Ovary (tissue), 9 donors: Measurements from ENCODE around the gene AVPI1. TPM values are rescaled to one million over a fixed set of nuclear protein-coding genes. Genes with fewer than 3 reads are reported as not detected.

ENCODE experiments used
- DNase-seq, 5 donors: peaks; one replicate each; pipeline ENCODE4 v3.0.0-alpha.2; 2019 to 2020
- H3K27ac ChIP-seq, 2 donors: fragments of 200-600 bp; one replicate each; pipeline versions ENCODE4 v1.5.1 to v1.8.0; 2019 to 2022
- H3K27me3 ChIP-seq: fragments of 200-600 bp; one replicate; pipeline ENCODE4 v1.8.0; 2022
- H3K36me3 ChIP-seq: fragments of 200-600 bp; sonication (generic); one replicate; pipeline ENCODE4 v1.5.1; 2019
- H3K4me1 ChIP-seq: one replicate; pipeline ENCODE4 v1.8.1; 2013; ENCODE audit warnings: mild to moderate bottlenecking, moderate library complexity; ENCODE audit not compliant: insufficient read depth
- H3K4me3 ChIP-seq: fragments of 200-600 bp; sonication (generic); one replicate; pipeline ENCODE4 v1.5.1; 2017
- H3K9me3 ChIP-seq, 2 donors: fragments of 200-600 bp in 1 of 2; sonication (generic) in 1 of 2; one replicate each; pipeline versions ENCODE4 v1.5.1 to v1.8.1; 2013 to 2019; ENCODE audit warnings: mild to moderate bottlenecking in 1 of 2, moderate library complexity in 1 of 2
- CTCF ChIP-seq, 3 donors: fragments of 450-650 bp in 2 of 3; fragments of 200-600 bp in 1 of 3; IDR thresholded peaks; one replicate each; pipeline versions ENCODE4 v1.5.1 to v1.8.0; 2016 to 2022; ENCODE audit warnings: antibody characterized with exemption in 3 of 3, mild to moderate bottlenecking in 1 of 3
- EP300 ChIP-seq: sonication (generic); formaldehyde crosslinking; IDR thresholded peaks from one replicate; pipeline ENCODE4 v1.6.1; 2017; ENCODE audit warnings: antibody characterized with exemption
- POLR2A ChIP-seq: fragments of 450-650 bp; IDR thresholded peaks from one replicate; pipeline ENCODE4 v1.6.1; 2017; ENCODE audit warnings: antibody characterized with exemption, mild to moderate bottlenecking, moderate library complexity
- WGBS, 3 donors: extraction: QIAGEN DNeasy Blood & Tissue Kit in 1 of 3; methylation state at CpG; one replicate each; pipeline versions ENCODE4 v1.1.5 to v1.1.7; 2013 to 2017; 5-methylcytosine and 5-hydroxymethylcytosine counted together
- intact Hi-C, 4 donors: fragments of 100-400 bp; cut with DNase I; formaldehyde crosslinking; loops; one replicate each; pipeline versions ENCODE4 v1.11.0 to v1.15.1; 2022 to 2023
- polyA plus RNA-seq, 2 donors: library from polyadenylated mRNA; stranded (reverse); fragments of 200-250 nt in 1 of 2; fragments of 350-450 nt in 1 of 2; fragmentation: Illumina TruSeq in 1 of 2; extraction: RNeasy Lipid Tissue Mini Kit (QIAGEN cat#74804) in 1 of 2; gene quantifications; one replicate each; pipeline ENCODE4 v1.2.3, GENCODE V29; 2013 to 2014
- total RNA-seq, 7 donors: library from RNA; depleted of rRNA in 2 of 7; stranded (reverse); fragments of >200 nt in 2 of 7; fragmentation: NEBNext Ultra II Directional in 3 of 7; extraction: Animal tissue kit (Norgen Biotek cat#: 25700) in 3 of 7; gene quantifications; one replicate each; pipeline versions ENCODE4 v1.1.0 to v1.2.4, GENCODE V29; 2016 to 2023
- donor health status: DM: no; HTN: no; CAD: no; lungs with moderate emphysema.
- donor health status: DM: no; HTN: no; CAD: no.
- donor health status: Bipolar disorder and iron deficiency.
- donor health status: DM: yes; HTN: yes; CAD: no.
- donor health status: DM: no; HTN: no; CAD: no.
- donor health status: DM: yes; HTN: yes; CAD: no.

Gene AVPI1
- total and polyA plus RNA-seq, 9 donors, result 12.0 to 139 (median 29.8) TPM

GRCh38 chr10:97732052-97732359, 45.0 kb upstream of the AVPI1 start:
- Histone ChIP-seq H3K27ac (no peak overlapping the region), H3K4me3 (no peak overlapping the region), H3K27me3 (no peaks in the 10 kb centered on the region), H3K4me1 (no peaks in the 10 kb centered on the region), H3K9me3 (no peaks in the 10 kb centered on the region), H3K36me3 (no peaks in the 10 kb centered on the region)
- intact Hi-C loops, result loop anchor here (2.0 to 10.0 kb wide), 6 partner anchors 23 to 57 kb away; no protein-coding TSS in a partner anchor
- 70 to 75% (median 71%) methylated on average over 4 of the region's 4 CpGs for WGBS, 3 donors
- peak in 1 of 5 donors; percentile 1 for DNase-seq
- TF ChIP-seq CTCF (IDR thresholded peaks at IDR 0.05) (no peak), EP300 (no peak), POLR2A (no peak)

DNA sequence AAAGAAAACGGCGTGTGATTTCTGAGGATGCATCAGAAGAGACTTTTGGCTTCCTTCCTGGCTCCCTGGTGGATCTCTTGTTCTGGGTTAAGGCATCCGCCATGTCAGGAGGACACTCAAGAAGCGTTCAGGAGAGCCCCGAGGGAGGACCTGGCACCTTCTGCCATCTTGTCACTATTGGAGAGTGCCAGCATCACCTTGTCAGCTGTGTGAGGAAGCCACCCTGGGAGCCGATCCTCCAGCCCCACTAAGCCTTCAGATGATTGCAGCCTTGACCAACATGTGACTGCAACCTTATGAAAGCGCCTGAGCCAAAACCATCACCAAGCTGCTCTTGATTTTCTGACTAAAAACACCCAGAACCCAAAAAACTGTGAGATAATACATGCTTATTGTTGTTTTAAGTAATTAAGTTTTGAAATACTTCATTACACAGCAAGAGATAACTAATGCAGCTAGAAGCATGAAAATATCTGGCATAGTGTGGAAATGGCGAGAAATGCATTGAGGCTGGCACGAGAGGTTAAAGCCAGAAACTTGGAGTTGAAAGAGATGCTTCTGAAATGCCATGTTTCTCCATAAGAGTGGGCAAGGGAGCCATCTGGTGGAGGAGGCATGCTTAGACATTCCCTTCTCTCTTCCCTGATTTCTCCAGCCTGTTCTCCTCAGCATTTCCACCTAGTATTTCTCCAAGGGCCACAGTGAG, 44.5 kb upstream of the AVPI1 start:
- TF ChIP-seq EP300 (no peak), CTCF (IDR thresholded peaks at IDR 0.05) (peak; percentile 46 to 91 (median 90))
- Histone ChIP-seq H3K4me1 (no peaks in the 10 kb centered on the region), H3K36me3 (no peaks in the 10 kb centered on the region), H3K27me3 (no peaks in the 10 kb centered on the region), H3K27ac (no peak overlapping the region), H3K9me3 (no peaks in the 10 kb centered on the region), H3K4me3 (no peak overlapping the region)
- 55 to 61% (median 59%) methylated on average over 9 of the region's 9 CpGs for WGBS, 3 donors
- peak; percentile 60 to 83 (median 65) for DNase-seq
- intact Hi-C loops, result loop anchor here (2.0 to 10.0 kb wide), 6 partner anchors 23 to 57 kb away; no protein-coding TSS in a partner anchor

GRCh38 chr10:97729014-97729413, 42.0 kb upstream of the AVPI1 start:
- no peak overlapping the region for H3K27ac ChIP-seq
- no peaks in the 10 kb centered on the region for H3K9me3 ChIP-seq
- H3K4me1 ChIP-seq, result no peaks in the 10 kb centered on the region
- no peak for DNase-seq
- intact Hi-C loops, result no loop called here
- H3K4me3 ChIP-seq, result no peak overlapping the region
- TF ChIP-seq CTCF (IDR thresholded peaks at IDR 0.05) (no peak), POLR2A (no peak), EP300 (no peak)
- 91 to 96% (median 95%) methylated on average over 5 of the region's 5 CpGs for WGBS, 3 donors
- H3K27me3 ChIP-seq, result no peaks in the 10 kb centered on the region
- no peaks in the 10 kb centered on the region for H3K36me3 ChIP-seq

DNA sequence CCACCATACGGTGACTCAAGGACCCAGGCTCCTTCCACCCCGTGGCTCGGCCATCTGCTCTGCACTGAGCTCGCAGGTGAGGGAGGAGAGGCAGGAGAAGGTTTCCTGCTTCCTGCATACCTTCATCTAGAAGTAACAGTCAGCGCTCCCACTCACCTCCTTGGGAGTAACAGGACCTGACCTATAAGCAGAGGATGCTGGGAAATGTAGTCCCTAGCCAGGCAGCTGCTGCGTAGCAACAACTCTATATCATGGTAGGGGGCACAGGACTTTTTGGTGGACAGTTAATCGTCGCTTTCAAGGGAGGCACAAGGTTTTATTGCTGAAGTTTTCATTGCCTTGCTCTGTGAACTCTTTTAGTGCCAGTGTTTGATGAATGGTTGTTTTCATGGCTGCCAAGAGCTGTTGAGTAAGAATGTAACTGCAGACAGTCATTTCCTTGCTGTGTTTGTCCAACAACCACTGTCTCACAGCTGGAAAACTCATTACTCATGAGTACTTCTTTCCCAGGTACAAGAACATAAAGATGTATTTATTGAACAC, 39.7 kb upstream of the AVPI1 start:
- DNase-seq, result peak in 1 of 5 donors; percentile 23
- no peaks in the 10 kb centered on the region for H3K9me3 ChIP-seq
- H3K4me1 ChIP-seq, result no peaks in the 10 kb centered on the region
- H3K4me3 ChIP-seq, result peak overlapping the region; percentile 20
- 40 to 52% (median 49%) methylated on average over 8 of the region's 8 CpGs for WGBS, 3 donors
- H3K27ac ChIP-seq, result no peak overlapping the region
- intact Hi-C loops, result no loop called here
- no peak for TF ChIP-seq CTCF (IDR thresholded peaks at IDR 0.05)
- no peak for TF ChIP-seq EP300
- no peak for TF ChIP-seq POLR2A
- H3K27me3 ChIP-seq, result no peaks in the 10 kb centered on the region
- no peaks in the 10 kb centered on the region for H3K36me3 ChIP-seq
